SU-DHL-6 (cell line): ENCODE data around the gene GNGT2.

Experiments used
- H2AFZ ChIP-seq: fragments of 200-600 bp; sonication (generic); 2 replicates; pipeline ENCODE4 v1.6.1; 2014; ENCODE audit warnings: low read depth, mild to moderate bottlenecking, moderate library complexity, mixed read lengths, antibody characterized with exemption, low read length; ENCODE audit not compliant: severe bottlenecking
- H3F3A ChIP-seq: fragments of 200-600 bp; shearing (Covaris generic); 2 replicates; pipeline ENCODE4 v1.6.0; 2016; ENCODE audit warnings: antibody characterized with exemption, mild to moderate bottlenecking; ENCODE audit not compliant: insufficient read depth
- H3K27ac ChIP-seq: fragments of 200-600 bp; sonication (generic); 2 replicates; pipeline ENCODE4 v1.5.1; 2016; ENCODE audit warnings: low read depth, mild to moderate bottlenecking, low read length, moderate library complexity, mixed read lengths
- H3K27me3 ChIP-seq: fragments of 200-600 bp; sonication (generic), shearing (Covaris generic); 2 replicates; pipeline ENCODE4 v1.6.0; 2014; ENCODE audit warnings: mild to moderate bottlenecking, low read length
- H3K36me3 ChIP-seq: fragments of 200-600 bp; sonication (generic); 2 replicates; pipeline ENCODE4 v1.6.1; 2014; ENCODE audit warnings: mild to moderate bottlenecking, low read length, mixed read lengths
- H3K4me2 ChIP-seq: fragments of 300-600, 200-600 bp; shearing (Covaris generic), sonication (generic); 2 replicates; pipeline ENCODE4 v1.6.0; 2014; ENCODE audit warnings: low read length, low read depth, mild to moderate bottlenecking; ENCODE audit not compliant: poor library complexity, severe bottlenecking
- H3K4me3 ChIP-seq: fragments of 200-600 bp; sonication (generic); 2 replicates; pipeline ENCODE4 v1.5.1; 2014; ENCODE audit warnings: antibody characterized with exemption, low read length, mild to moderate bottlenecking, mixed read lengths; ENCODE audit not compliant: insufficient read depth, poor library complexity, severe bottlenecking
- H3K79me2 ChIP-seq: fragments of 200-600 bp; sonication (generic); 2 replicates; pipeline ENCODE4 v1.6.1; 2014; ENCODE audit warnings: mild to moderate bottlenecking, low read length, moderate library complexity; ENCODE audit not compliant: insufficient read depth
- H3K9ac ChIP-seq: fragments of 200-600 bp; sonication (generic); 2 replicates; pipeline ENCODE4 v1.7.0; 2014; ENCODE audit warnings: mild to moderate bottlenecking, low read length
- H3K9me2 ChIP-seq: fragments of 200-600 bp; sonication (generic); replicated peaks from 2 replicates; pipeline ENCODE4 v1.6.1; 2014; ENCODE audit warnings: low read length; ENCODE audit not compliant: insufficient read depth
- H3K9me3 ChIP-seq: fragments of 200-600 bp; sonication (generic); 2 replicates; pipeline ENCODE4 v1.6.1; 2014; ENCODE audit warnings: low read length, mixed read lengths; ENCODE audit not compliant: insufficient read depth
- H4K20me1 ChIP-seq: fragments of 200-600 bp; sonication (generic); 2 replicates; pipeline ENCODE4 v1.6.1; 2014; ENCODE audit warnings: low read depth, mild to moderate bottlenecking, antibody characterized with exemption, low read length, moderate library complexity, mixed read lengths
- EZH2phosphoT487 ChIP-seq: fragments of 200-600 bp; sonication (generic), shearing (Covaris generic); conservative IDR thresholded peaks from 2 replicates; pipeline ENCODE4 v1.6.1; 2018; ENCODE audit warnings: mild to moderate bottlenecking, antibody characterized with exemption, low read length, moderate library complexity, mixed read lengths
- TF ChIP-seq, protein P1 (sequence below): fragments of 200-600 bp; sonication (generic); IDR thresholded peaks from one replicate; pipeline ENCODE4 v1.5.1; 2017; ENCODE audit warnings: antibody characterized with exemption, mild to moderate bottlenecking, low read length, moderate library complexity; ENCODE audit not compliant: insufficient read depth, poor library complexity, severe bottlenecking

Gene GNGT2

DNA sequence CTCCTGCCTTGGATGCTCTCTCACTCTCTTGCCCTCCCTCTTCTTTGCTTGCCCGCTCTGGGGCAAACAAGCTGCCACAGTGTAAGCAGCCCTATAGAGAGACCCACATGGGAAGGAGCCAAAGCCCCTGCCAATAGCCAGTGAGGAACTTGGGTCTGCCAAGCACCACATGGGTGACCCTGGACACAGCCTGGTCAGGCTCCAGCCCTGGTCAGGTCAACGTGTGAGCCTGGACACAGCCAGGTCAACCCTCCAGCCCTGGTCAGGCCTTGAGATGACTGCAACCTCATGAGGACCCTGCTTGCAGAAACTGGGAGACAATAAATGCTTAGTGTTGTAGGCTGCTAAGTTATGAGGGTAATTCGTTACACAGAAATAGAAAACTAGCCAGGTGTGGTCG lies 34.5 kb upstream of the GNGT2 start:
- no peak overlapping the region for H2AFZ ChIP-seq
- no peaks in the 10 kb centered on the region for H3K27me3 ChIP-seq
- H3K27ac ChIP-seq: no peak overlapping the region
- no peak overlapping the region for H3K9ac ChIP-seq
- H3K4me2 ChIP-seq: no peak overlapping the region
- no peaks in the 10 kb centered on the region for H3K9me2 ChIP-seq
- H4K20me1 ChIP-seq: no peaks in the 10 kb centered on the region
- no peak for TF ChIP-seq EZH2phosphoT487
- TF ChIP-seq, protein P1, sequence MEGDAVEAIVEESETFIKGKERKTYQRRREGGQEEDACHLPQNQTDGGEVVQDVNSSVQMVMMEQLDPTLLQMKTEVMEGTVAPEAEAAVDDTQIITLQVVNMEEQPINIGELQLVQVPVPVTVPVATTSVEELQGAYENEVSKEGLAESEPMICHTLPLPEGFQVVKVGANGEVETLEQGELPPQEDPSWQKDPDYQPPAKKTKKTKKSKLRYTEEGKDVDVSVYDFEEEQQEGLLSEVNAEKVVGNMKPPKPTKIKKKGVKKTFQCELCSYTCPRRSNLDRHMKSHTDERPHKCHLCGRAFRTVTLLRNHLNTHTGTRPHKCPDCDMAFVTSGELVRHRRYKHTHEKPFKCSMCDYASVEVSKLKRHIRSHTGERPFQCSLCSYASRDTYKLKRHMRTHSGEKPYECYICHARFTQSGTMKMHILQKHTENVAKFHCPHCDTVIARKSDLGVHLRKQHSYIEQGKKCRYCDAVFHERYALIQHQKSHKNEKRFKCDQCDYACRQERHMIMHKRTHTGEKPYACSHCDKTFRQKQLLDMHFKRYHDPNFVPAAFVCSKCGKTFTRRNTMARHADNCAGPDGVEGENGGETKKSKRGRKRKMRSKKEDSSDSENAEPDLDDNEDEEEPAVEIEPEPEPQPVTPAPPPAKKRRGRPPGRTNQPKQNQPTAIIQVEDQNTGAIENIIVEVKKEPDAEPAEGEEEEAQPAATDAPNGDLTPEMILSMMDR: no peak
- H3K36me3 ChIP-seq: no peaks in the 10 kb centered on the region
- no peaks in the 10 kb centered on the region for H3F3A ChIP-seq
- H3K9me3 ChIP-seq: no peaks in the 10 kb centered on the region
- no peaks in the 10 kb centered on the region for H3K79me2 ChIP-seq
- no peak overlapping the region for H3K4me3 ChIP-seq

DNA sequence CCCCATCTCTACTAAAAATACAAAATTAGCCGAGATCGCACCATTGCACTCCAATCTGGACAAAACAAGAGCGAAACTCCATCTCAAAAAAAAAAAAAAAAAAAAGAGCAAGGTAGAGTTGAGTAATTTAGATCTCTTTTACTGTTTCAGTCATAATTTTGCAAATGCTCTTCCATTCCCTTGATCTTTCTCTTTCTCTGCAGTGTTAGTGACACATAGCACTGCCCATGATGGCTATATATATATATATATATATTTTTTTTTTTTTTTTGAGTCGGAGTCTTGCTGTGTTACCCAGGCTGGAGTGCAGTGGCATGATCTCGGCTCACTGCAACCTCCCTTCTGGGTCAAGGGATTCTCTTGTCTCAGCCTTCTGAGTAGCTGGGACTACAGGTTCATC lies 32.4 kb upstream of the GNGT2 start:
- Histone ChIP-seq H3K27me3 (no peaks in the 10 kb centered on the region), H3K9ac (no peak overlapping the region), H3K36me3 (no peaks in the 10 kb centered on the region), H3K27ac (no peak overlapping the region), H4K20me1 (no peaks in the 10 kb centered on the region), H3K79me2 (no peaks in the 10 kb centered on the region), H3K9me3 (no peaks in the 10 kb centered on the region), H2AFZ (no peak overlapping the region), H3K4me3 (no peak overlapping the region), H3K4me2 (no peak overlapping the region), H3F3A (no peaks in the 10 kb centered on the region), H3K9me2 (no peaks in the 10 kb centered on the region)
- TF ChIP-seq EZH2phosphoT487: no peak
- TF ChIP-seq, protein P1: no peak

DNA sequence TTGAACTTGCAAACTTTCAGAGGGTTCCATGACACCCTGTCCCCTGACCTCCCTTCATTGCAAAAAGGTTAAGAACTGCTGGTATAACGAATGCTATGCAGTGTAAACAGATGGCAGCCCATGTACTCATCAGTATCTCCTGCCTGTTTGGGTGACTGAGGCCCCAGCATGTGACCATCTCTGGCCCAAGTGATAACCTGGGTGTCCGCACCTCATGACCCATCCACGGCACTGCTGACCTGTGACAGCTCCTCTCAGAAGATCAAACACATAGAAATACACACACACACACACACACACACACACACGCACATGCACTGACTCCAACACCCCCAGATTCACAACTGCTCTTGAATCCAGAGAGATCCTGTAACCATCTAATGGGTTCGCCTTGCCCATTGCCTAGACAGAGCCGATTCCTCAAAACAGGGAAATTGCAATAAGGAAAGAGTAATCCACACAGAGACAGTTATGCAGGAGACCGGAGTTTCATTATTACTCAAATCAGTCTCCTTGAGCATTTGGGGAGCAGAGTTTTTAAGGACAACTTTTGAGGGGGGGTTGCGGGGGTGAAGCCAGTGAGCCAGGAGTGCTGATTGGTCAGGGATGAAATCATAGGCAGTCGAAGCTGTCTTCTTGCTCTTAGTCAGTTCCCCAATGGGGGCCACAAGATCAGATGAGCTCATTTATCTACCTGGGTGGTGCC lies 31.5 kb upstream of the GNGT2 start:
- Histone ChIP-seq H3K79me2 (no peaks in the 10 kb centered on the region), H3K9ac (no peak overlapping the region), H3K4me2 (no peak overlapping the region), H3K27ac (no peak overlapping the region), H3K27me3 (no peaks in the 10 kb centered on the region), H3K9me3 (no peaks in the 10 kb centered on the region), H3K4me3 (no peak overlapping the region), H4K20me1 (no peaks in the 10 kb centered on the region), H3K36me3 (no peaks in the 10 kb centered on the region), H2AFZ (no peak overlapping the region), H3K9me2 (no peaks in the 10 kb centered on the region), H3F3A (no peaks in the 10 kb centered on the region)
- TF ChIP-seq, protein P1: no peak
- no peak for TF ChIP-seq EZH2phosphoT487
